GM21737 (cell line): ENCODE data around the gene GAGE12J.
"Not testable (repeated sequence)": the region's sequence is repeated elsewhere in the genome, so short reads cannot be mapped to it uniquely, and the experiment has no call there.

Experiments used
- ATAC-seq: cut with Tn5 transposase; IDR thresholded peaks from one replicate; pipeline ENCODE4 v1.9.1; 2021; ENCODE audit warnings: mild to moderate bottlenecking, moderate library complexity; ENCODE audit not compliant: unreplicated experiment

Gene GAGE12J

DNA sequence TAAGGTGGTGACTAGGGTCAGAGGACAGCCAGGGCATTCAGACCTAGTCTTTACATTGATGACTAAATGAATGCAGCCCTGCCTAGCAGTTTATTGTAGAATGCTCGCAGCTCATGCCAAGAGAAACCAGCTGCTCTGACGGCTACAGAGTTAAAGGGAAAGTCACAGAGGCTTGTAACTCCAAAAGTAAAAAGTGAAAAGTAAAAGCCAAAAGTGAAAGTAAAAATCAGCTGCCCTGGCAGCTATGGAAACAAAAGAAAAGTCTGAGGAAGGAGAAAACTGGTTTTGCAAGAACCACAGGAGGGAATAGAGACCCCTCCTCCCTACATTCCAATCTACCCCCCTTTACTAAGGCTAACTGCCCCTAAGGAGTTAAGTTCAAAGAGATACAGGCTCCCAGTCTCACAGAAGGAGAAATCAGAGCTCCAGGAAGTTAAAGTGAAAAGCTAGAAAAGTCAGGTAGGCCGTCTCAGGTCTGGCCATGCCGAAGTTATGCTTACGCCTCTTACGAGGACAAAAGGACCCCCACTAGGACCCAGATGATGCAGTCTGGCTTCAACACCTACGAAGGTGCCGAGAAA, 12.3 kb upstream of the GAGE12J start:
- no peak for ATAC-seq

DNA sequence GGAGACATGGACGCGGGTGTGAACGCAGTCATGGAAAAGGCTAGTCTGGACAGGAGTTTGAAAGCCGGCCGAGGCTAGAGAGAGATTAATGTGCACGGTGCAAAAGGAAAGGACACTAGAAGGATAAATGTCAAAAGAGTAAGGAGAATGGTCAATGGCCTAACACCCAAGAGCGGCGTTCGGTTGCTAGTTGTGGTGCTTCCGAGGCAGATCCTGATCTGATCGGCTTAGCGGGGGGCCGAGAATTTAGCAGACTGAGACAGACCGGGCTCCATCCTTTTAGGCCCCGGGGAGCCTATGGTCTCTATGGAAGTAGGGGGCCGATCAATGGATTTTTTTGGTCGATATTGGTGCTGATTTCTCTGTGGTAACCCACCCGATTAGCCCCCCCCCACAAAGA, 11.5 kb upstream of the GAGE12J start:
- no peak for ATAC-seq

DNA sequence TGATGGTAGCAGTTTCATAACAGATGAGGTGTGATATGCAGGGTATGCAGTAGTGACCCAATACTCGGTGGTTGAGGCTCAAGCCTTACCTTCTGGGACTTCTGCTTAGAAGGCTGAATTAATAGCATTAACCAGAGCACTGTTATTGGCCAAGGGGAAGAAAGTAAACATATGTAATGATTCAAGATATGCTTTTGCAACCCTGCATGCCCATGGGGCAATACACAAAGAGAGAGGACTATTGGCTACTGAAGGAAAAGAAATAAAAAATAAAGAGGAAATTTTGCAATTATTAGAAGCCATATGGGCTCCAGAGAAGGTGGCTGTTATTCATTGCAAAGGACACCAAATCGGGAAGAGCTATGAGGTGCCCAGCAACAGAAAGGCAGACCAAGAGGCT, 9.7 kb upstream of the GAGE12J start:
- no peak for ATAC-seq

DNA sequence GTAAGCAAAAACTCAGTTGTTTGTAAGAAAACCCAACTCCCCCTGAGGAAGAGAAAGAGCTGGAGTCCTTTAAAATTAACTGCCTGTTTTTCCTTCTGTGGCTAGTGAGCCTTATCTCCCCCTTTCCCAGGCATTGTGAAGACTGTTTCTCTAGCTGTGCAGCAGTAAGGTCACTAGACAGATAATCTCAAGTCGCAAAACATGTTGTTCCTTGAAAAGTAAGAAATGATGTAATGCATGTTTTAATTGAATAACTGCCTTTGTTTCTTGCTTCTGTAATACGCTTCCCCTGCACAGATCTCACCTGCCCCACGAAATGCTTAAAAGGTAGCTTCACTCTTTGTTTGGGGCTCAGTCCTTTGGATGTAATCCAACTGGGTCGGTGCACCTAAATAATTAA, 5.8 kb upstream of the GAGE12J start:
- no peak for ATAC-seq

DNA sequence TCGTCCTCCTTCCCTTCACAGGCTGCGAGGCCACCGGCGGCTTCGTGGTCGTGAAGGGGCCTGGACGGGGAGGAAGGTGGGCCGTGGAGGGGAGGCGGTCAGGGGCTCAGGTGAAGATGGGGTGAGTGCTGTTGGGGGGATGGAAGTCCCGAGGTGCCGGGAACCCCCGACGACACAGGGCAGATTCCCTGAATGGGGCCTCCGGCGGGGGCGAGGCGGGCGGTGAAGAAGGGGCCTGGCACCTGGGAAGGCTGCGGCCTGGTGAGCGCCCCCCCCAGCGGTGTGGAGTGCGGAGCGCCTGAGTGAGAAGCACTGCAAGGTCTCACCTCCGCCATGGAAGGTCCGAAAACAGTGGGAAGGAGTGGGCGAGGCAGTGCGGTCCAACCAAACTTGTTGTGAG, 429 bp downstream of the GAGE12J start:
- not testable (repeated sequence) for ATAC-seq

DNA sequence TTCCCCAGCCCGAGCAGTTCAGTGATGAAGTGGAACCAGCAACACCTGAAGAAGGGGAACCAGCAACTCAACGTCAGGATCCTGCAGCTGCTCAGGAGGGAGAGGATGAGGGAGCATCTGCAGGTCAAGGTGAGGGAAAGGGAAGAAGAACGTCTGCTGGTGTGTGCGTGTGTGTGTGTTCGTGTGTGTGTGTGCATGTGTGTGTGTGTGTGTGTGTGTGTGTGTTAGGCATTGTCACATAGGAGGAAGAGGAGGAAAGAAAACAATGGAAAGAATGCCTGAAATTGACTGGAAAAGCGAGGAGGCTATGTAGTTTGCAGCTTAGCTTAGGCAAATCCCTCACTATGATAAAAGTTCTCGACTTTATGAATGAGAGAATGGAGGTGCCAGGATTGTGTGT, 1.9 kb downstream of the GAGE12J start:
- not testable (repeated sequence) for ATAC-seq

DNA sequence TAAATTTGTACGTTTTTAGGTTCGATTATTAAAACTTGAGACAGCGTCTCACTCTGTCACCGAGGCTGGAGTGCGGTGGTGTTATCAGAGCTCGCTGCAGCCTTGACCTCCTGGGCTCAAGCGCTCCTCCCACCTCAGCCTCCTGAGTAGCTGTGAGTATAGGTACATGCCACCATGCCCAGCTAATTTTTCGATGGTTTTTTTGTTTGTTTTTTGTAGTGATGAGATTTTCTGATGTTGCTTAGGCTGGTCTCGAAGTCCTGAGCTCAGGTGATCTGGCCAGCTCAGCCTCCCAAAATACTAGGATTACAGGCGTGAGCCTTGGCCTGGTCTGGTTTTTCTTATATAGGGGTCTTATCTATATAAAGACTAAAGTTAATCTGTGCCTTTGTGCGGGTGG, 8.6 kb downstream of the GAGE12J start:
- ATAC-seq = not testable (repeated sequence)

DNA sequence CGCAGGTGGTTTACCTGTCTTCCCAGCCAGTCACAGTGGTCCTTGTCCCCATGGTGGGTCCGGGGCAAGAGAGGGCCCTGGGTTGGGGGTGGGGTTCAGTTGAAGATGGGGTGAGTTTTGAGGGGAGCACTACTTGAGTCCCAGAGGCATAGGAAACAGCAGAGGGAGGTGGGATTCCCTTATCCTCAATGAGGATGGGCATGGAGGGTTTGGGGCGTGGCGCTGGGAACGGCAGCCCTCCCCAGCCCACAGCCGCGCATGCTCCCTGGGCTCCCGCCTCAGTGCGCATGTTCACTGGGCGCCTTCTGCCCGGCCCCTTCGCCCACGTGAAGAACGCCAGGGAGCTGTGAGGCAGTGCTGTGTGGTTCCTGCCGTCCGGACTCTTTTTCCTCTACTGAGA, 9.4 kb downstream of the GAGE12J start, which contains the start of gene GAGE13:
TSS of gene GAGE13 (plus strand) at position 301 of the 400 bp plus-strand sequence. CDS start 1,156 bp downstream, outside the sequence.
- ATAC-seq = not testable (repeated sequence)

DNA sequence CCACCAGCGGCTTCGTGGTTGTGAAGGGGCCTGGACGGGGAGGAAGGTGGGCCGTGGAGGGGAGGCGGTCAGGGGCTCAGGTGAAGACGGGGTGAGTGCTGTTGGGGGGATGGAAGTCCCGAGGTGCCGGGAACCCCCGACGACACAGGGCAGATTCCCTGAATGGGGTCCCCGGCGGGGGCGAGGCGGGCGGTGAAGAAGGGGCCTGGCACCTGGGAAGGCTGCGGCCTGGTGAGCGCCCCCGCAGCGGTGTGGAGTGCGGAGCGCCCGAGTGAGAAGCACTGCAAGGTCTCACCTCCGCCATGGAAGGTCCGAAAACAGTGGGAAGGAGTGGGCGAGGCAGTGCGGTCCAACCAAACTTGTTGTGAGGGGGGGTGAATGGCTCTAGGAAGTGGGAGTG, 10.0 kb downstream of the GAGE12J start:
- ATAC-seq = not testable (repeated sequence)

DNA sequence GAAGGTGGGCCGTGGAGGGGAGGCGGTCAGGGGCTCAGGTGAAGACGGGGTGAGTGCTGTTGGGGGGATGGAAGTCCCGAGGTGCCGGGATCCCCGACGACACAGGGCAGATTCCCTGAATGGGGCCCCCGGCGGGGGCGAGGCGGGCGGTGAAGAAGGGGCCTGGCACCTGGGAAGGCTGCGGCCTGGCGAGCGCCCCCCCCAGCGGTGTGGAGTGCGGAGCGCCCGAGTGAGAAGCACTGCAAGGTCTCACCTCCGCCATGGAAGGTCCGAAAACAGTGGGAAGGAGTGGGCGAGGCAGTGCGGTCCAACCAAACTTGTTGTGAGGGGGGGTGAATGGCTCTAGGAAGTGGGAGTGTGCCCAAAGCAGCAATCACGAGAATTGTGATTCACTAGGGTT, 19.6 kb downstream of the GAGE12J start:
- ATAC-seq = not testable (repeated sequence)

DNA sequence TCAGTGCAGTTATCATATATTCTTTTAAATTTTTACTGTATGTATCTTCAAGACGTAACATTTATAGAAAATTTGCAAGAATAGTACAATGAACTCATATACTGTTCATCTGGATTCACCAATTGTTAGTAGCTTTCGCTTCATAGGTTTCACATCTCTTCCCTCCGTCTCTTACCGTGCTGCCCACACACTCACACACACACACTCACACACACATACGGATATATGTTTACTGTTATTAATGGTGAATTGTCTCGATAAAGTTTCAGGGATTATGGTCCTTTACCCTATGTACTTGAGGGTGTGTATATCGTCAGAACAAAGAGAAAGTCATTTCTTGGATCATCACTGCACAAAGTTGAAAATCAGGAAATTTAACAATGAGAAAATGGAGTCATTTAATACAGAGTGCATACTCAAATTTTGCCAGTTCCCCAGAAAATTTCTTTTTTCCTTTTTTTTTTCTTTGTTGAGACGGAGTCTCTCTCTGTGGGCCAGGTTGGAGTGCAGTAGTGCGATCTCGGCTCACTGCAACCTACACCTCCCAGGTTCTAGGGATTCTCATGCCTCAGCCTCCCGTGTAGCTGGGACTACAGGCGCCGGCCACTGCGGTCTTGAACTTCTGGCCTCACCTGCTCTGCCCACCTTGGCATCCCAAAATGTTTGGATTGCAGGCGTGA, 22.8 kb downstream of the GAGE12J start:
- ATAC-seq = not testable (repeated sequence)

DNA sequence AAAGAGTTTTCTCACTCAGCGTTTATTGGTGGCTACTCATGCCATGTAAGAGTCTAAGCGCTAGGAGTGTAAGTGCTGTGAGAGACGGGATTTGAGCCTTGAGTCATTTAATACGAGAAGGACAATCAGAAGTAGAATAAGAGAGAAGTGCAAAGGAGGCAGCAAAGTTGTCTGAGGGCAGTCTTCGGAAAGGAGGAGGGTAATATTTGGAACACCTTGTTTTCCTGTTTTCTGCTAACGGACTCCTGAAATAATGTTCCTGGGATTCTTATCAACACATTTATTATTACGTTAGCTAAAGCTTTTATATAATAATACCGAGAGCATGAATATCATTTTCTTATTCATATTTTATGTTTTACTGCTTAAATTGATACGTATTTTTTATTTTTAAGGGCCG, 23.6 kb downstream of the GAGE12J start:
- not testable (repeated sequence) for ATAC-seq

DNA sequence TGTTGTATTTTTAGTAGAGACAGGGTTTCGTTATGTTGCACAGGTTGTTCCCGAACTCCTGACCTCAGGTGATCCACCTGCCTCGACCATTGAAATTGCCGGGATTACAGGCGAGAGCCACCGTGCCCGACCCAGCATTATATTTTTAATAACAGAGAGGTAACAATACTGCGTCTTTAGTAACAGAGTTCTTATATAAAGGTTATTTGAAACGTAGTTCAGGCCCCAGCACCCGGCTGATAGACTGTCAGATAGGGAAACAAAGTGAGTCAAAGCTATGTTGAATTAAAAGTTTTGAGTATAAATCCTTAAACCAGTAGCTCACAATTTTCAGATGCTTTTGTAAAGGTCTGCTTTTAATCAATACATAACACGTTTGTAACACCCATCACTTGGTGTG, 24.3 kb downstream of the GAGE12J start:
- not testable (repeated sequence) for ATAC-seq
